Dendritic cell treated with granulocyte-macrophage colony-stimulating factor and Interleukin-4, amounts not matched to agents 40 ng/mL and 50 ng/mL, for 4 days (primary cell): ENCODE data around the gene AMBP.

Experiments
- H3K27ac Mint-ChIP-seq: one replicate; pipeline ENCODE4 v1.8.0; 2022; ENCODE audit warnings: mild to moderate bottlenecking, mixed read lengths
- H3K27me3 Mint-ChIP-seq: one replicate; pipeline ENCODE4 v1.8.0; 2022; ENCODE audit warnings: mild to moderate bottlenecking, mixed read lengths
- H3K36me3 Mint-ChIP-seq: one replicate; pipeline ENCODE4 v1.8.0; 2022; ENCODE audit warnings: low read depth, mixed read lengths
- H3K4me1 Mint-ChIP-seq: one replicate; pipeline ENCODE4 v1.8.0; 2022; ENCODE audit warnings: low read depth, mixed read lengths
- H3K4me3 Mint-ChIP-seq: one replicate; pipeline ENCODE4 v1.8.0; 2022; ENCODE audit warnings: mild to moderate bottlenecking, moderate library complexity, mixed read lengths
- H3K9me3 Mint-ChIP-seq: one replicate; pipeline ENCODE4 v1.8.0; 2022; ENCODE audit warnings: mixed read lengths
- intact Hi-C: fragments of 100-400 bp; cut with micrococcal nuclease; formaldehyde crosslinking; loops from one replicate; pipeline ENCODE4 v1.15.0; 2022

AMBP gene

GRCh38 chr9:114117996-114118830, 40.1 kb upstream of the AMBP start:
- Mint-ChIP-seq H3K4me1 (no peaks in the 10 kb centered on the region), H3K36me3 (no peaks in the 10 kb centered on the region), H3K27ac (no peak overlapping the region), H3K9me3 (no peaks in the 10 kb centered on the region), H3K27me3 (peaks cover 13% of the 10 kb centered on the region), H3K4me3 (no peak overlapping the region)
- intact Hi-C loops, result no loop called here

- H3K36me3 Mint-ChIP-seq, result no peaks in the 10 kb centered on the region
Measured at GRCh38 chr9:114117614-114117995, 39.5 kb upstream of the AMBP start.

GRCh38 chr9:114116126-114116747, 38.1 kb upstream of the AMBP start:
- Mint-ChIP-seq H3K27ac (no peak overlapping the region), H3K27me3 (peaks cover 16% of the 10 kb centered on the region), H3K36me3 (no peaks in the 10 kb centered on the region), H3K9me3 (no peaks in the 10 kb centered on the region), H3K4me1 (no peaks in the 10 kb centered on the region), H3K4me3 (no peak overlapping the region)
- intact Hi-C loops, result no loop called here

More at GRCh38 chr9:114117614-114117995, 39.5 kb upstream of the AMBP start:
- Mint-ChIP-seq H3K27ac (no peak overlapping the region), H3K9me3 (no peaks in the 10 kb centered on the region), H3K4me3 (no peak overlapping the region), H3K27me3 (peaks cover 15% of the 10 kb centered on the region), H3K4me1 (no peaks in the 10 kb centered on the region)
- intact Hi-C loops, result no loop called here

GRCh38 chr9:114115654-114116125, 37.6 kb upstream of the AMBP start:
- intact Hi-C loops, result no loop called here
- H3K4me1 Mint-ChIP-seq, result no peaks in the 10 kb centered on the region
- H3K27me3 Mint-ChIP-seq, result peaks cover 17% of the 10 kb centered on the region
- H3K9me3 Mint-ChIP-seq, result no peaks in the 10 kb centered on the region
- no peaks in the 10 kb centered on the region for H3K36me3 Mint-ChIP-seq
- no peak overlapping the region for H3K4me3 Mint-ChIP-seq
- H3K27ac Mint-ChIP-seq, result no peak overlapping the region

GRCh38 chr9:114114364-114114763, 36.3 kb upstream of the AMBP start:
- intact Hi-C loops, result no loop called here
- H3K36me3 Mint-ChIP-seq, result no peaks in the 10 kb centered on the region

GRCh38 chr9:114112778-114113584, 34.9 kb upstream of the AMBP start:
- Mint-ChIP-seq H3K36me3 (no peaks in the 10 kb centered on the region), H3K4me3 (no peak overlapping the region), H3K4me1 (no peaks in the 10 kb centered on the region), H3K27ac (no peak overlapping the region), H3K9me3 (no peaks in the 10 kb centered on the region), H3K27me3 (peaks cover 11% of the 10 kb centered on the region)
- intact Hi-C loops, result no loop called here

More at GRCh38 chr9:114114364-114114763, 36.3 kb upstream of the AMBP start:
- Mint-ChIP-seq H3K27me3 (peaks cover 16% of the 10 kb centered on the region), H3K27ac (no peak overlapping the region), H3K9me3 (no peaks in the 10 kb centered on the region), H3K4me3 (no peak overlapping the region), H3K4me1 (no peaks in the 10 kb centered on the region)

GRCh38 chr9:114112325-114112724, 34.2 kb upstream of the AMBP start:
- Mint-ChIP-seq H3K36me3 (no peaks in the 10 kb centered on the region), H3K4me3 (no peak overlapping the region), H3K4me1 (no peaks in the 10 kb centered on the region), H3K27ac (no peak overlapping the region), H3K27me3 (peaks cover 13% of the 10 kb centered on the region), H3K9me3 (no peaks in the 10 kb centered on the region)
- intact Hi-C loops, result no loop called here

GRCh38 chr9:114110180-114110579, 32.1 kb upstream of the AMBP start:
- Mint-ChIP-seq H3K27ac (no peak overlapping the region), H3K27me3 (peaks cover 17% of the 10 kb centered on the region), H3K36me3 (no peaks in the 10 kb centered on the region), H3K4me1 (no peaks in the 10 kb centered on the region), H3K4me3 (no peak overlapping the region), H3K9me3 (no peaks in the 10 kb centered on the region)
- intact Hi-C loops, result no loop called here

- intact Hi-C loops, result loop anchor here (2.0 kb wide), 1 partner anchor 182 kb away; no protein-coding TSS in a partner anchor
- no peak overlapping the region for H3K4me3 Mint-ChIP-seq
- H3K9me3 Mint-ChIP-seq, result no peaks in the 10 kb centered on the region
- no peak overlapping the region for H3K27ac Mint-ChIP-seq
- no peaks in the 10 kb centered on the region for H3K4me1 Mint-ChIP-seq
- H3K36me3 Mint-ChIP-seq, result no peaks in the 10 kb centered on the region
- peaks cover 20% of the 10 kb centered on the region for H3K27me3 Mint-ChIP-seq
Measured at GRCh38 chr9:114109124-114109523, 31.0 kb upstream of the AMBP start.

- Mint-ChIP-seq H3K9me3 (no peaks in the 10 kb centered on the region), H3K27ac (no peak overlapping the region), H3K4me1 (no peaks in the 10 kb centered on the region), H3K4me3 (no peak overlapping the region), H3K27me3 (peaks cover 20% of the 10 kb centered on the region), H3K36me3 (no peaks in the 10 kb centered on the region)
- intact Hi-C loops, result loop anchor here (2.0 kb wide), 1 partner anchor 183 kb away; no protein-coding TSS in a partner anchor
Measured at GRCh38 chr9:114108016-114108833, 30.1 kb upstream of the AMBP start.

- H3K27me3 Mint-ChIP-seq, result peaks cover 23% of the 10 kb centered on the region
- H3K9me3 Mint-ChIP-seq, result no peaks in the 10 kb centered on the region
- no peaks in the 10 kb centered on the region for H3K36me3 Mint-ChIP-seq
- H3K4me1 Mint-ChIP-seq, result no peaks in the 10 kb centered on the region
- intact Hi-C loops, result loop anchor here (2.0 kb wide), 1 partner anchor 183 kb away; no protein-coding TSS in a partner anchor
- no peak overlapping the region for H3K4me3 Mint-ChIP-seq
- no peak overlapping the region for H3K27ac Mint-ChIP-seq
Measured at GRCh38 chr9:114107286-114108001, 29.3 kb upstream of the AMBP start.

- Mint-ChIP-seq H3K9me3 (peaks cover 9% of the 10 kb centered on the region), H3K4me3 (no peak overlapping the region), H3K27ac (no peak overlapping the region), H3K4me1 (no peaks in the 10 kb centered on the region), H3K27me3 (peaks cover 27% of the 10 kb centered on the region), H3K36me3 (no peaks in the 10 kb centered on the region)
- intact Hi-C loops, result no loop called here
Measured at GRCh38 chr9:114105236-114105635, 27.1 kb upstream of the AMBP start.

- Mint-ChIP-seq H3K36me3 (no peaks in the 10 kb centered on the region), H3K27ac (no peak overlapping the region), H3K4me3 (no peak overlapping the region), H3K4me1 (no peaks in the 10 kb centered on the region), H3K9me3 (peaks cover 9% of the 10 kb centered on the region), H3K27me3 (peaks cover 40% of the 10 kb centered on the region)
- intact Hi-C loops, result no loop called here
Measured at GRCh38 chr9:114102484-114102883, 24.4 kb upstream of the AMBP start.
